Prostate gland (tissue), 2 donors: ENCODE data around the gene SWSAP1.

ENCODE experiments used
- POLR2A ChIP-seq: fragments of 450-650 bp; IDR thresholded peaks from one replicate; pipeline ENCODE4 v1.6.1; 2016; ENCODE audit warnings: antibody characterized with exemption, mild to moderate bottlenecking
- TF ChIP-seq, protein P1 (sequence below), 4 experiments: fragments of 200-600 bp in 2 of 4; fragments of 450-650 bp in 2 of 4; sonication (generic) in 2 of 4; IDR thresholded peaks; 1 replicate in 3 of 4; 2 replicates in 1 of 4; pipeline ENCODE4 v1.5.1; 2016 to 2019; ENCODE audit warnings: antibody characterized with exemption in 4 of 4, mild to moderate bottlenecking in 2 of 4, moderate library complexity in 2 of 4

DNA sequence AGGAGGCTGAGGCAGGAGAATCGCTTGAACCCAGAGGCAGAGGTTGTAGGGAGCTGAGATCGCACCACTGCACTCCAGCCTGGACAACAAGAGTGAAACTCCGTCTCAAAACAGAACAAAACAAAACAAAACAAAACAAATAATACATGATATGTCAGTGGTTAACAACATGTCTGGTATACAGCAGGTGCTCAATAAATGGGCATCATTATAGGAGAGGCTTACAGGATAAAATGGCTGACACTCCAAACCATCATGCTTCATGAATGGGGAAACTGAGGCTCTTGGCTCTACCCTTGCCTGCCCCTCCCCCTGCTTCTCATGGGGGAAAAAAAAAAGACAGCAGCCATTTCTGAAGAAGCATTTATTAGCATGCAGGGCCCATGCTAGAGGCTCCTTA lies 32.0 kb upstream of the SWSAP1 start:
- TF ChIP-seq, protein P1, sequence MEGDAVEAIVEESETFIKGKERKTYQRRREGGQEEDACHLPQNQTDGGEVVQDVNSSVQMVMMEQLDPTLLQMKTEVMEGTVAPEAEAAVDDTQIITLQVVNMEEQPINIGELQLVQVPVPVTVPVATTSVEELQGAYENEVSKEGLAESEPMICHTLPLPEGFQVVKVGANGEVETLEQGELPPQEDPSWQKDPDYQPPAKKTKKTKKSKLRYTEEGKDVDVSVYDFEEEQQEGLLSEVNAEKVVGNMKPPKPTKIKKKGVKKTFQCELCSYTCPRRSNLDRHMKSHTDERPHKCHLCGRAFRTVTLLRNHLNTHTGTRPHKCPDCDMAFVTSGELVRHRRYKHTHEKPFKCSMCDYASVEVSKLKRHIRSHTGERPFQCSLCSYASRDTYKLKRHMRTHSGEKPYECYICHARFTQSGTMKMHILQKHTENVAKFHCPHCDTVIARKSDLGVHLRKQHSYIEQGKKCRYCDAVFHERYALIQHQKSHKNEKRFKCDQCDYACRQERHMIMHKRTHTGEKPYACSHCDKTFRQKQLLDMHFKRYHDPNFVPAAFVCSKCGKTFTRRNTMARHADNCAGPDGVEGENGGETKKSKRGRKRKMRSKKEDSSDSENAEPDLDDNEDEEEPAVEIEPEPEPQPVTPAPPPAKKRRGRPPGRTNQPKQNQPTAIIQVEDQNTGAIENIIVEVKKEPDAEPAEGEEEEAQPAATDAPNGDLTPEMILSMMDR (IDR thresholded peaks at IDR 0.05): no peak
- no peak for TF ChIP-seq POLR2A
